ENCODE data around the gene MRGPRX3. TPM values are rescaled to one million over a fixed set of nuclear protein-coding genes. Genes with fewer than 3 reads are reported as not detected.
"Not testable (repeated sequence)": the region's sequence is repeated elsewhere in the genome, so short reads cannot be mapped to it uniquely, and the experiment has no call there.

Gene MRGPRX3
- total RNA-seq, 1 donor from 2014 or later = not detected

- no peak overlapping the region for H3K27ac ChIP-seq
- ATAC-seq (no peak), DNase-seq (no peak)
- no peak overlapping the region for H3K4me3 ChIP-seq
- peaks cover 4% of the 10 kb centered on the region for H3K4me1 ChIP-seq
- H3K36me3 ChIP-seq = no peaks in the 10 kb centered on the region
- no peak for TF ChIP-seq CTCF (IDR thresholded peaks at IDR 0.05)
- no peaks in the 10 kb centered on the region for H3K9me3 ChIP-seq
- intact Hi-C loops (cut with DNase I) = no loop called here
- peaks cover 19% of the 10 kb centered on the region for H3K27me3 ChIP-seq
Observed at GRCh38 chr11:18111005-18111404, 21.4 kb upstream of the MRGPRX3 start.

GRCh38 chr11:18115360-18116127 lies 16.8 kb upstream of the MRGPRX3 start:
- ATAC-seq (peak; percentile 97), DNase-seq (no peak)
- H3K4me1 ChIP-seq = no peaks in the 10 kb centered on the region
- H3K36me3 ChIP-seq = no peaks in the 10 kb centered on the region
- no peak overlapping the region for H3K27ac ChIP-seq
- H3K4me3 ChIP-seq = no peak overlapping the region
- intact Hi-C loops (cut with DNase I) = no loop called here
- H3K9me3 ChIP-seq = no peaks in the 10 kb centered on the region
- H3K27me3 ChIP-seq = peaks cover 19% of the 10 kb centered on the region
- TF ChIP-seq CTCF (IDR thresholded peaks at IDR 0.05) = peak; percentile 91

- H3K36me3 ChIP-seq; H3K4me3 ChIP-seq; H3K4me1 ChIP-seq; intact Hi-C loops (cut with DNase I); H3K27me3 ChIP-seq; DNase-seq; H3K9me3 ChIP-seq; H3K27ac ChIP-seq; ATAC-seq: not testable (repeated sequence)
Observed at GRCh38 chr11:18121331-18121828, 11.0 kb upstream of the MRGPRX3 start.

- H3K27ac ChIP-seq; H3K4me1 ChIP-seq; H3K4me3 ChIP-seq; H3K36me3 ChIP-seq; intact Hi-C loops (cut with DNase I); DNase-seq; H3K9me3 ChIP-seq; ATAC-seq: not testable (repeated sequence)
- peaks cover 11% of the 10 kb centered on the region for H3K27me3 ChIP-seq
Observed at GRCh38 chr11:18131115-18131514, 1.3 kb upstream of the MRGPRX3 start.

- Histone ChIP-seq H3K27me3 (no peaks in the 10 kb centered on the region), H3K4me1 (no peaks in the 10 kb centered on the region), H3K9me3 (no peaks in the 10 kb centered on the region), H3K27ac (no peak overlapping the region), H3K4me3 (no peak overlapping the region), H3K36me3 (no peaks in the 10 kb centered on the region)
- intact Hi-C loops (cut with DNase I) = no loop called here
- TF ChIP-seq CTCF (IDR thresholded peaks at IDR 0.05) = no peak
- ATAC-seq = no peak
- DNase-seq = no peak
Observed at GRCh38 chr11:18135308-18135707, 2.9 kb downstream of the MRGPRX3 start.

- DNase-seq (no peak), ATAC-seq (no peak)
- Histone ChIP-seq H3K9me3 (no peaks in the 10 kb centered on the region), H3K27ac (no peak overlapping the region), H3K27me3 (no peaks in the 10 kb centered on the region), H3K4me1 (no peaks in the 10 kb centered on the region), H3K4me3 (no peak overlapping the region), H3K36me3 (no peaks in the 10 kb centered on the region)
- TF ChIP-seq CTCF (IDR thresholded peaks at IDR 0.05) = no peak
- intact Hi-C loops (cut with DNase I) = no loop called here
Observed at GRCh38 chr11:18137186-18137800, 4.9 kb downstream of the MRGPRX3 start.

All from upper lobe of right lung (tissue), 1 donor.